ENCODE data around the gene SLC26A5.
A peak's percentile ranks its signal among the peaks of the same experiment; 100 is the strongest.

SLC26A5 gene

GRCh38 chr7:103398483-103399127, 47.4 kb downstream of the SLC26A5 start:
- DNase-seq: no peak

GRCh38 chr7:103396471-103396870, 49.5 kb downstream of the SLC26A5 start:
- DNase-seq: no peak

- no peak for DNase-seq
Observed at GRCh38 chr7:103395071-103395470, 50.9 kb downstream of the SLC26A5 start.

GRCh38 chr7:103394566-103394965, 51.4 kb downstream of the SLC26A5 start:
- DNase-seq: no peak

GRCh38 chr7:103391976-103392375, 54.0 kb downstream of the SLC26A5 start:
- DNase-seq: no peak

GRCh38 chr7:103391150-103391549, 54.9 kb downstream of the SLC26A5 start:
- no peak for DNase-seq

- DNase-seq: no peak
Observed at GRCh38 chr7:103389263-103389662, 56.7 kb downstream of the SLC26A5 start.

- no peak for DNase-seq
Observed at GRCh38 chr7:103388469-103389140, 57.4 kb downstream of the SLC26A5 start.

- no peak for DNase-seq
Observed at GRCh38 chr7:103387242-103387641, 58.8 kb downstream of the SLC26A5 start.

- DNase-seq: no peak
Observed at GRCh38 chr7:103382032-103382402, 64.0 kb downstream of the SLC26A5 start.

GRCh38 chr7:103381280-103382031, 64.6 kb downstream of the SLC26A5 start:
- no peak for DNase-seq

GRCh38 chr7:103380395-103381191, 65.4 kb downstream of the SLC26A5 start:
- DNase-seq: no peak

- no peak for DNase-seq
Observed at GRCh38 chr7:103379270-103379975, 66.6 kb downstream of the SLC26A5 start.

- peak; percentile 33 for DNase-seq
Observed at GRCh38 chr7:103373866-103374643, 72.0 kb downstream of the SLC26A5 start.

- no peak for DNase-seq
Observed at GRCh38 chr7:103369432-103369831, 76.6 kb downstream of the SLC26A5 start.

- no peak for DNase-seq
Observed at GRCh38 chr7:103349805-103350204, 96.2 kb downstream of the SLC26A5 start.

GRCh38 chr7:103348959-103349358, 97.0 kb downstream of the SLC26A5 start:
- DNase-seq: no peak

GRCh38 chr7:103348452-103348851, 97.6 kb downstream of the SLC26A5 start:
- no peak for DNase-seq

- DNase-seq: peak; percentile 85
Observed at GRCh38 chr7:103347507-103348267, 98.3 kb downstream of the SLC26A5 start, which contains the start of gene PSMC2. PSMC2 (plus strand) TSS chr7:103347643; CDS start chr7:103347712, 69 bp downstream.

GRCh38 chr7:103346396-103346795, 99.6 kb downstream of the SLC26A5 start:
- no peak for DNase-seq

Measured in DMS79 treated with DMSO at 0.1 percent for 48 hours (cell line).